GM19025 (cell line): ENCODE results near the gene SRPK3.

Source experiments
- ATAC-seq: cut with Tn5 transposase; IDR thresholded peaks from one replicate; pipeline ENCODE4 v1.9.1; 2021; ENCODE audit warnings: mild to moderate bottlenecking, low read depth, moderate library complexity; ENCODE audit not compliant: unreplicated experiment

Gene SRPK3

DNA sequence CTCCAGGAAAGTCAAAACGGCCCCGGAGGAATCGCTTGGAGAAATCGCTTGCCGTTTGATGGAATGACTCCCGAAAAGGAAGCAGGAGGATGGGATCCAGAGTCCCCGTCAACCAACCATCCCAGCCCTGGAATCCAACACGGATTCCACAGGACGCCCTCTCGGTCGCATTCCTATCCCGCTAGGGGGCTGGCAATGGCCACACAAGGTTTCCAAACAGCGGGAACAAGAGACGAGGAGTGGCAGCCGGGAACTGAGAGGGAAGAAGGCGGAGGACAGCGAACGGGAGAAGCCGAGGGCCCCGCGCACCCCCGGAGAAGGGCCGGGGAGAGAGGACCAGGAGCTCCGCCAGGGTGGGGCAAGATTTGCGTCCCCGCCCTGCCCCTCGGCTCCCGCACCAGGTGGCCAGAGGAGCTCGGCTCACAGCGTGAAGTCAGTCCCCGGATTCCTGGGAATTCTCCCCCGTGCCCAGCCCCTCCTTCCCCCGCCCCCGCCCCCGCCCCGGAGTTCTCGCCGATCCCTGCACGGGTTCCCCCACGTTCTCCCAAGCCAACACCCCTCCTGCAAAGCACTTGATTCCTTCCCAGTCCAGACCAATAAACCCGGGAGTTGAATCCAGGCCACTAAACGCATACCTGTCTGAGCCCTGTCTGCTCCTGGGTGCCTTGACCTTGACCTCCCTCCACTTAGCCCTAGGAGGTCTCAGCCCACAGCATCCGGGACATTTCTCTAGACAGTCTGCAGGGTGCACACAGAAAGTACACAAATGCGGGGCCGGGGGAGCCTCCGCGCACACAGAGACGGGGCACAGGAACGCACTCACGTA is 48.1 kb downstream of the SRPK3 start:
- ATAC-seq = no peak

DNA sequence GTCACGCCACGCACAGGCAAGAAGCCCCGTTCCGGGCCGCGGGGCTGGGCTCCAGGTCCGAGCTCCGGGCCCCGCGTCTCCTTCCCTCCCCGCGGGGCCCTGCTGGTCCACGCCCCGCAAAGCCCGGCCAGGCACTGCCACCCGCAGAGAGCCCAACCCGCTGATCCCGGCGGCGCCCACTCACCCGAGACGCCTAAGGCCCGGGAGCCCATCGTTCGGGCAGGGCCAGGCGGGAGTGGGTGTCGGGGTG is 48.6 kb downstream of the SRPK3 start:
- ATAC-seq = no peak

DNA sequence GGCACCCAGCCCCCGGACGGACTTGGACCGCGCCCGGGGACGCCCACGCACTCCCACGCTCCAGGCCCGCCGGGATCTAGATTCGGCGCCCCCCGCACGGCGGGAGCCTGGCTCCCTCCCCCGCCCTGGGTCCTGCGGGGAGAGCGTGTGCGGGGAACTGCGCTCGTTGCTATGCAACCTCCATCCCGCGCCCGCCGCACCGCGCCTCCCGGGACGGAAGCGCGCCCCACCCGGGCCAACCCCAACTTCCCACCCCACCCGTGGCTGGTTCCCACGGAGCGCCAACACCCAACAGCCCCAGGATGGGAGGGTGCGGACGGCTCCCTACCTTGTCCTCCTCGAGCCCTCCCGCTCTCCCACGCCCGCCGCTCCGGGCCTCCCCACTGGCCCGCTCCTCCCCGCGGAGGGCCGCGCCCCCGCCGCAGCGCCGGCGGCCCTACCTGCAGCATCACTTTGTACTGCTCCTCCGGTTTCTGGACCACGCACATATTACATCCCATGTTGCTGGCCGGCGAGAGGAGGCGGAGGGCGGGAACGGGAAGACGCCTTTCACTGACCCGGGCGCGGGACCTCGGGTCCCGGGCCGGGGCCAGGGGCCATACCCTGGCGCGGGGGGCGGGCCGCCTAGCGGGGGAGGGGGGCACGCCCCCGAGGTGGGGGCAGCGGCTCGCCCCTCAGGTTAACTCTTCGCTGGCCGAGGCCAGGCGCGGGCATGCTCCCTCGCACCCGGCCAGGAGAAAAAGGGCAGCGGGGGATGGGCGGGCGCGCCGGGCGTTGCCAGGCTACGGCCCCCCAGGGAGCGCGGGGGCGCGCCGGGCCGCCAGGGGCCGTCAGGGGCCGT is 49.2 kb downstream of the SRPK3 start, which contains the start of gene PDZD4:
TSS of gene PDZD4 (minus strand) at position 746 of the 841 bp plus-strand sequence. CDS start at position 500, 246 bp downstream.
- ATAC-seq = no peak

DNA sequence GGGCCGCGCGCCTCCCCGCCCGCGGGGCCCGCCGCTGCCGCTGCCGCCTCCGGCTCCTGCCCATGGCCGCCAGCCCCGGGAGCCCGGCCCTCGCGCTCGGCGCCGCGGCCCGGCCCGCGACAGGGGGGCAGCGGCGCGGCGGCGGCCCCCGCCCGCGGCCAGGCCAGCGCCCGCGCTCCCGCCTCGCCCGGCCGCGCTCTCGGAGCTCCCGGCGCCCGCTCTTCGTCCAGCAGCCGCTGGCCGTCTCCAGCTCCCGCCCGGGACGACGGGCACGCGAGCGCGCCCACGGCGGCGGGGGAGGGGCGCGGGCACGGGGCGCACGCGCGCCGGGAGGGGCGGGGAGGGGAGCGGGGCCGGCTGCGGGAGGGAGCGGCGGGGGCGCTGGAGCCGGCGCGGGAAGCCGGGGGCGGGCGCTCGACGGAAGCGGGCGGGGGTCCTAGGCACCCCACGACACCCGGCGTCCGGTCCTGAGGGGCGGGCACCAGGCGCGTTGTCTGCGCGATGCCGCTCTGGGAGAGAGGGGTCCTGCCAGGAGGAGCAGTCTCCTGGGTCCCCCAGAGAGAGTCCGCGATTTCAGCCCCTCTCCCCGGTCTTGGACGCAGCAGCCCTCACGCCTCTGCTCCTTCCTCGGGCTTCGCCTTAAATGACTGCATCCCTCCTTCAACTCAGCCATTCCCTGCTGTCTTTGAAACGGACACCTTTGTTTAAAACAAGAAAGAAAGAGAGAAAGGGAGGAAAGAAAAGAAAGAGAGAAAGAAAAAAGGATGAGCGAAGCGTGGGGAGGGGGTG is 50.0 kb downstream of the SRPK3 start:
- ATAC-seq = no peak

DNA sequence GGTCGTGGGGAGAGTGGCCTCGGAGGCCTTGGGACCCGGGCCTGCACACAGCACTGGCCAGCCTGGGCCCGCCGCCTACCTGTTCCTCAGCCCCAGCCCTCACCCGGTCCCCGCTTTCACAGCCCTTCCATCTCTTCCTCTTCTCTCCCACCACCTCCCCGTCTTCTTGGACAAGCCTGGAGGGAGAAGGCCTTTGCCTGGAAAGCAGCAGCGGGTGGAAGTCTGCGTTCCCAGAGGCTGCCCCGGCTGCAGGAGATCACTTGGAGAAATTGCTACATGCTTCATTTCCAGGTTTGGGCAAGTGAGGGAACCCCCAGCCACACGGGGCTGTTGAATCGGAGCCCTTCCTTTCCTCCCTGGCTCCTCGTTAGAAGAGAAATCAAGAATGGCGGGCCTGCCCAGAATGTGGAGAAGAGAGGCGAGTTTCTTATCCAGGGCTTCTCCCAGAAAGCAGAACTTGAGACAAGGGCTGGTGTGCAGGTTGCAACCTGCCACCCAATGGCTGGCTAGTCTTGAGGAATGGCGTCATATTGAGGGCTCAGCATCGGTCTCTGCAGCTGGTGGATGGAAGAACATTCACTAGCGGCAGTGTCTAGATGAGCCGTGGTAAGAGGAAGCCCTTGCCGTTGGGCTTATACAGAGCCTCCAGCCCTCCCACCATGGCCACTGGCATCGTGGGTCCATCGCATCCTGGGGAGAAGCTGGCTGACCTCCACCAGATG is 50.7 kb downstream of the SRPK3 start:
- ATAC-seq = no peak

DNA sequence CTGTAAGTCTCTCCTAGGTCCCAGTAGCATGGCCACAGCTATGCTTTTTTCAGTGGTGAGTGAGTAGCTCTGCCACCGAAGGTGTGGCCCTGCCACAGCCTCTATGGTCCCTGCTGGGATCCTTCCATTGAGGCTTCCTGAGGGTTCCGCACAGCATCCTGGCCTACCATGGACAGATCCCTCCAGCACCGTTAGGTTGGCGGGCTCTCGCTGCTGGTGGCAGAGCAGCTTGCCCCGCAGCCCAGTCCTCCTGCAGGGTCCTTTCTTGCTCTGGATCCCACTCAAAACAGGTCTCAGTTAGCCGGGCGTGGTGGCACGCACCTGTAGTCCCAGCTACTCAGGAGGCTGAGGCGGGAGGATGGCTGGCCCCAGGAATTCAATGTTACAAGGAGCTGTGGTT is 51.9 kb downstream of the SRPK3 start:
- ATAC-seq = no peak
